A204.1 (cell line): Measurements from ENCODE around the gene TAF8.

ENCODE experiments used
- FAIRE-seq: peaks from 2 replicates; lab custom pipeline; 2012; peaks lifted over from hg19 to GRCh38; lab: Jason Lieb, UNC

TAF8 gene

GRCh38 chr6:42059743-42060142 is 9.4 kb downstream of the TAF8 start:
- FAIRE-seq = no peak

GRCh38 chr6:42066156-42066675 is 15.9 kb downstream of the TAF8 start:
- FAIRE-seq = no peak

- no peak for FAIRE-seq
Measured at GRCh38 chr6:42068173-42068572, 17.8 kb downstream of the TAF8 start.

GRCh38 chr6:42068872-42069522 is 18.7 kb downstream of the TAF8 start:
- no peak for FAIRE-seq

GRCh38 chr6:42071881-42072583 is 21.7 kb downstream of the TAF8 start:
- FAIRE-seq = no peak

- FAIRE-seq = no peak
Measured at GRCh38 chr6:42073287-42073686, 23.0 kb downstream of the TAF8 start.

- FAIRE-seq = peak; percentile 90
Measured at GRCh38 chr6:42075159-42075838, 25.0 kb downstream of the TAF8 start.

- FAIRE-seq = no peak
Measured at GRCh38 chr6:42078386-42078785, 28.1 kb downstream of the TAF8 start.

GRCh38 chr6:42079941-42080464 is 29.7 kb downstream of the TAF8 start:
- FAIRE-seq = no peak

- FAIRE-seq = no peak
Measured at GRCh38 chr6:42083530-42083929, 33.2 kb downstream of the TAF8 start.

GRCh38 chr6:42084889-42085288 is 34.6 kb downstream of the TAF8 start:
- no peak for FAIRE-seq

- FAIRE-seq = no peak
Measured at GRCh38 chr6:42086046-42087035, 36.0 kb downstream of the TAF8 start.

GRCh38 chr6:42088101-42088591 is 37.8 kb downstream of the TAF8 start:
- FAIRE-seq = no peak

GRCh38 chr6:42090819-42091717 is 40.7 kb downstream of the TAF8 start:
- no peak for FAIRE-seq

GRCh38 chr6:42091718-42092023 is 41.3 kb downstream of the TAF8 start:
- FAIRE-seq = no peak

GRCh38 chr6:42093582-42094329 is 43.4 kb downstream of the TAF8 start:
- no peak for FAIRE-seq

GRCh38 chr6:42095094-42095493 is 44.8 kb downstream of the TAF8 start:
- FAIRE-seq = no peak

GRCh38 chr6:42095776-42096541 is 45.6 kb downstream of the TAF8 start:
- FAIRE-seq = no peak

- no peak for FAIRE-seq
Measured at GRCh38 chr6:42099340-42100028, 49.2 kb downstream of the TAF8 start.
